GM18870 (cell line): ENCODE results near the gene ADAM17.
"Not testable (repeated sequence)": the region's sequence is repeated elsewhere in the genome, so short reads cannot be mapped to it uniquely, and the experiment has no call there.

Experiments
- ATAC-seq: cut with Tn5 transposase; IDR thresholded peaks from one replicate; pipeline ENCODE4 v1.9.1; 2021; ENCODE audit warnings: moderate library complexity; ENCODE audit not compliant: unreplicated experiment

ADAM17 gene

GRCh38 chr2:9527995-9528787 lies 27.4 kb downstream of the ADAM17 start:
- ATAC-seq, result no peak

GRCh38 chr2:9525266-9525665 lies 30.4 kb downstream of the ADAM17 start:
- no peak for ATAC-seq

DNA sequence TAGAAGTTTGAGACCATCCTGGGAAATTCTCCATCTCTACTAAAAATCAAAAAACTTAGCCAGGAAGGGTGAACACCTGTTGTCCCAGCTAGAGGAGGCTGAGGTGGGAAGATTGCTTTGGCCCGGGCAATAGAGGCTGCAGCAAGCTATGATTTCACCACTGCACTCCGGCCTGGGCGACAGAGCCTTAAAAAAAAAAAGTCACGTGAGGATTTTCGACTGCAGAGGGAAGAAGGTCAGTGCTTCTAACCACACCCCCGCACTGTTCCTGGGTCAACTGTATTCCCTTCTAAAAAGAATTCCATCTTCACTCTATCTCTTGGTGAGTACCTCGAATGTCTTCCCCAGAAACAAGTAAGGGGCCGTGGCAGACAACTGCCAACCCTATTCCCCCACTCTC lies 31.3 kb downstream of the ADAM17 start:
- ATAC-seq, result no peak

DNA sequence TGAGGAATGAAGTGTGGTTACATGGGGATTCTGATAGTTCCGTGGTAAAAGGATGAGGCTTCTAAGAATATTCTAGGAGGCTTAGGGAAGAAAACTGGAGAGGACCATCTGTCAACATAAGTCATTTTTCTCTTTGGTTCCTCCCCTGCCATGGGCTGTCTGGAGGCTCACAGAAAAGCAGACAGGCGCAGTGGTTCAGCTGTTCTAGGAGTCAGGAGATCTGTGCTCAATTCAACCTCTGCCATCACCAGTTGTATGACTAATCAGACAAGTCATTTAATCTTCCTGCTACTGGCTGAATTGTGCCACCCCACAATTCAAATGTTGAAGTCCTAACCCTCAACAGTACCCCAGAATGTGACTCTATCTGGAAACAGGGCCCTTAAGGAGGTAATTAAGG lies 36.4 kb downstream of the ADAM17 start:
- no peak for ATAC-seq

DNA sequence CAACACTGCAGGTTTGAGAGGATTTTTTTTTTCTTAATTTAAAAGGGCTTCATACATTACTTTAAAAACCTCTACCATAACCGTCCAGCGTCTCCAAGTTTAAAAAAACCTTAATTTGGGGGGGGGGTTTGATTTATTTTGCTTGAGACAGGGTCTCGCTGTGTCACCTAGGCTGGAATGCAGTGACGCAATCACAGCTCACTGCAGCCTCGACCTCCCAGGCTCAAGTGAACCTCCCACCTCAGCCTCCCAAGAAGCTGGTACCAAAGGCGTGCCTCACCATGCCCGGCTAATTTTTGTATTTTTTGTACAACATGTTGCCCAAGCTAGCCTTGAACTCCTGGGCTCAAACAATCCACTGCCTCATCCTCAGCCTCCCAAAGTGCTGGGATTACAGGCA lies 36.9 kb downstream of the ADAM17 start:
- ATAC-seq, result no peak

GRCh38 chr2:9518163-9518562 lies 37.5 kb downstream of the ADAM17 start:
- ATAC-seq, result no peak

DNA sequence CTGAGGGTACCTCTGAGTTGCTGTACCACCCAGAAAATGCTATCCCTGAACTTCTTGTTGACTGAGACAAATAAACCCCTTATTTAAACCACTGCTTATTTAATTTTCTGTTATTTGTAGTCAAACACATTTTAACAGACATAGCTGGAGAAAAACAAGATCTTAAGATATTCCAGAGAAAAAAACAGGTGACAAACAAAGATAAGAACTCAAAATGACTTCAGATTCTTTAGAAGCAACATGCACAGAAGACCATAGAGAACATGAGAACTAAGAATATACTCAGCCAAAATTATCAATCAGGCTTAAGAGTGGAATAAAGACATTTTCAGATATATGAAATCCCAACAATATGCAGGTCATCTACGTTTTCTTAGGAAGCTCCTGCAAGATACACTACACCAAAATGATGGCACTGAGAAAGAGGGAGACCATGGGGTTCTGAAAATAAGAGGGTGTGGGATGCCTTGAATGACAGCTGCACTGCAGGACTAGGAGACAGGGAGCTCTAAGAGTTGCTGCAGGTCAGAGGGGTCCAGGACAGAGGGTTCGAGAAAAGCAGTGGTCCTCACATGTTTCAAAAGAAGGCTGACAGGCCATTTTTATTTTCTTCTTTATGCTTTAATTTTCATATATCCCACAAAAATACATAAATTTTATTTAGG lies 38.4 kb downstream of the ADAM17 start:
- no peak for ATAC-seq

DNA sequence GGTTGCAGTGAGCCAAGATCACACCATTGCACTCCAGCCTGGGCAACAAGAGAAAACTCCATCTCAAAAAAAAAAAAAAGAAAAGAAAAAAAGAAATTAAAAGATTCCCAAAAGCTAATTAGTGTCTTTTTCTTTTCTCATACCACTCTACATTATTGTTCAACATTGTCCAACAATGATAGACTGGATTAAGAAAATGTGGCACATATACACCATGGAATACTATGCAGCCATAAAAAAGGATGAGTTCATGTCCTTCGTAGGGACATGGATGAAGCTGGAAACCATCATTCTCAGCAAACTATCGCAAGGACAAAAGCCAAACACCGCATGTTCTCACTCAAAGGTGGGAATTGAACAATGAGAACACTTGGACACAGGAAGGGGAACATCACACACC lies 41.7 kb downstream of the ADAM17 start:
- ATAC-seq, result not testable (repeated sequence)

DNA sequence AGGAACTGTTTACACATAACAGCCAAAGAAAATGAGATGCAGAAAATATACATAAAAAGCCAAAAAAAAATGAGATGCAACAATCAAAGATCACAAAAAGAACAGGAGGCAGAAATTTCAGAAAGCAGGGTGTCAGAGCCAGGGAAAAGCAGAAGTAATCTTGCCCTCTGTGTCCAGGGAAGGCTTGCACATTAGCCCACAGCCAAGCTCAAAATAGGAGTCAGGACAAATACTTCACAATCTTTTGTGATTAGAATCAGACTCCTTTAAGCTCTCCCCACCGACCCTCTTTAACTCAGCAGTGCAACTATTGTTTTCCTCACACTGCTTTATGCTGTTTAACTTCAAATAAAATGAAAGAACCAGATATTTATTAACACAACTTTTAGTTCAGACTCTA lies 46.7 kb downstream of the ADAM17 start:
- no peak for ATAC-seq

DNA sequence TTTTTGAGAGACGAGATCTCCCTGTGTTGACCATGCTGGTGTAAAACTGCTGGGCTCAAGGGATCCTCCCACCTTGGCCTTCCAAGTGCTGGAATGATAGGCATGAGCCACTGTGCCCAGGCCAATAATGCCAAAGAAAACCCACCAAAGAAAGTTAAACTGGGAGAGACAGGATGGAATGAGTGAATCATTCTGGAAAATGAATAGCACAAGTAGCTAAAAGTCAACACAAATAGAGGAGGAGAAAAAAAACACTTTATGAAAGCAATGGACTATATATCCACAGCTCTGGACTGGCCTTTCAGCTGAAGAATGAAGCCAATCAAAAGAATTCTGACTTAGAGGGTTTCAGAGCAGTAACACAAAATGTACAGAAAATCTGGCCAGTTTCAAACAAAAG lies 57.4 kb downstream of the ADAM17 start:
- ATAC-seq, result no peak

DNA sequence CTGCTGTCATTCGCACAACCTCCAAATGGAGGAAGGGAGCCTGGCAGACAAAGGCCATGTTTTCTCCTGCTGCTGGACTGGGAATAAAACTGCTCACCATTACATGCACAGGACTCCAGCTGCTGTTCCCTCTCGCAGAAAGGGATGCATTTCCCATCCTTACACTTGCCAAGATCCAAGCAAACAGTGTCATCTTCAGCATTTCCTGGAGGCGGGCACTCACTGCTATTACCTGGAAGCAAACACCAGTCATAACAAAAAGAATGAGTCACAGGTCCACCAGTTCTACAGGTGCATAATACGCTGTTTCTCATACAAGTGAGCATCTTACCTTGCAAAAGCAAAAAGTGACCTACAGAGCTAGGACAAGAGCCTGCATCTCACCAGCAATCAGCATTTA lies 58.6 kb downstream of the ADAM17 start:
- ATAC-seq, result no peak

- no peak for ATAC-seq
These were observed 61.5 kb downstream of the ADAM17 start for GRCh38 chr2:9494081-9494480.

- ATAC-seq, result no peak
These were observed 62.2 kb downstream of the ADAM17 start for GRCh38 chr2:9493478-9493877.

GRCh38 chr2:9492927-9493326 lies 62.7 kb downstream of the ADAM17 start:
- ATAC-seq, result no peak

- no peak for ATAC-seq
These were observed 64.8 kb downstream of the ADAM17 start for GRCh38 chr2:9490789-9491188.

GRCh38 chr2:9488583-9489547 lies 66.8 kb downstream of the ADAM17 start:
- no peak for ATAC-seq

DNA sequence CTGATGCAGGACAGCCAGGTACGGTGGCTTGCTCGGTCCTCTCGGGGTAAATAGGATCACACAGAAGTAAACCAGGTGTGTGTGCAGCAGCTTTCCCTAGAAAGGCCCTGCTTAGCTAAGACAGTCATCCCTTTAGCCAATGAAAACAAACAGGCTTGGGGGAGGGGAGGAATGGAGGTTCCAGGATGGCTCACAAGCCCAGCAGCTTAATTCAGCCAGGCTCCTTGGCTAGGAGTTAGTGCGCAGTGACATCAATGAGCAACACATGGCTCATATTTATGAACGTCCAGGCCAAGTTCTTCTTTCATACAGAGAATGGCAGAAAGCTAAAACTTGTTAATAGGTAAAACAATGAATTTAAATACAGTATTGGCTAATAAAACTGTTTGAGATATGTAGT lies 71.1 kb downstream of the ADAM17 start:
- no peak for ATAC-seq

DNA sequence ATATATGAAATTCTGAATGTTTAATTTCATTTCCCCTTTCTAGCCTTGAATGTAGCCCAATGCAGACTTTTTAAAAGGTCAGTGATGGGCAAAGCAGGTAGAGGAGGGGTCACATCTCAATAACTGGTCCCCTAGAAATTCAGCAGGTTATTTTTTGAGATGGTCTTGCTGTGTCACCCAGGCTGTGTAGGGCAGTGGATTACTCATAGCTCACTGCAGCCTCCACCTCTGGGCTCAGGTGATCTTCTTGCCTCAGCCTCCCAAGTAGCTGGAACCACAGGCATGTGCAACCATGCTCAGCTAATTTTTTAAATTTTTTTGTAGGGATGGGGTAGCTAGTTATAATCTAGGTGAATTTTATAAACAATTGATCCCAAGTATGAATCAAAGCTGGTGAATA lies 72.5 kb downstream of the ADAM17 start:
- ATAC-seq, result no peak

- ATAC-seq, result no peak
These were observed 75.5 kb downstream of the ADAM17 start for GRCh38 chr2:9480157-9480556.

DNA sequence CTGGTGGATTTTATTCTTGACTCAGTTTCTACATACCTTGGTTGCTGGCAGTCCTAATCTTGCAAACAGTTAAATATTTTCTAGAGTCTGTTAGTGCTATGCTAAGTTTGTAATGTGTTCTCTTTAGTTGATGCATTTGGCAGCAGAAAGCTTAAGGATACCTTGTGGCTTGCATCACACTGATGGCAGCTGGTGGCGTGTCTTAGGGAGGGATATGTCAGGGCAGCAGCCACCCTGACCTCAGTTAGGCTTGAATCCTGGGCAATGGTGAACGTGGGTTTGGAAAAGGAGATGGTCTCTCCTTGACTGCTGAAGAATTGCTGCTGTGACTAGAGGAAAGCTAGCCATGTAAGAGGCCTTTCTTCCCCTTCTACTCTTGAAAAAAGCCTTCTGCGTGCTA lies 77.1 kb downstream of the ADAM17 start:
- ATAC-seq, result no peak

GRCh38 chr2:9477914-9478313 lies 77.7 kb downstream of the ADAM17 start:
- ATAC-seq, result no peak
